ENCODE data around the gene SUN3. TPM values are rescaled to one million over a fixed set of nuclear protein-coding genes. Genes with fewer than 3 reads are reported as not detected.
"Not testable (repeated sequence)": the region's sequence is repeated elsewhere in the genome, so short reads cannot be mapped to it uniquely, and the experiment has no call there.

The SUN3 gene
- total RNA-seq, 4 donors from 2014 or later: not detected

DNA sequence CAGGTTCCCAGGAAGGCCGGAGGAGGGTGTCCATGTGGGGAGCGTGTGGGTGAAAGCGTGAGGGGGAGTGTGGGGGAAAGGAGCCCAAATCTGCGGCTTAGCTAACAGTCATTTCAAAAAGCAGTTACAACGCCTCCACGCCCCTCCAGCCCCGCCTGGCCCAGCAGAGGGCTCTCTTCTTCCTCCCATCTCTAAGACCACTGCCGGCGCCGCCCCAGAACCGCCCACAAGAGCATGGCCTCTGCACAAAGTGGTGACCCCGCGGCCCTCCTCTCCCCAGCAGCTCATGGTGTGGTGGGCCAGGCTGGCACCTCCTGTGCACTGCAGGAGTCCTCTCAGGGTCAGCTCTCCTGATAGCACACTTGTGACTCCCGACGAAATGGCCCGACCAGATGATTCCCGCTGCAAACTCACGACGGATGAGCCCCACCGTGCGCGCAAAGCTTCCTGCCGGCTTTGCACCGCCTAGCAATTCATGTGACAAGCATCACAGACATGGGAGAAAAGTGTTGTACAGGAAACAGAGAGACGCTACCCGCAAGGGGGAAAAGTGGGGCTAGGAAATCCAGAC is 37.1 kb downstream of the SUN3 start:
- no peak for TF ChIP-seq POLR2A (IDR thresholded peaks at IDR 0.05)
- TF ChIP-seq, protein P1, sequence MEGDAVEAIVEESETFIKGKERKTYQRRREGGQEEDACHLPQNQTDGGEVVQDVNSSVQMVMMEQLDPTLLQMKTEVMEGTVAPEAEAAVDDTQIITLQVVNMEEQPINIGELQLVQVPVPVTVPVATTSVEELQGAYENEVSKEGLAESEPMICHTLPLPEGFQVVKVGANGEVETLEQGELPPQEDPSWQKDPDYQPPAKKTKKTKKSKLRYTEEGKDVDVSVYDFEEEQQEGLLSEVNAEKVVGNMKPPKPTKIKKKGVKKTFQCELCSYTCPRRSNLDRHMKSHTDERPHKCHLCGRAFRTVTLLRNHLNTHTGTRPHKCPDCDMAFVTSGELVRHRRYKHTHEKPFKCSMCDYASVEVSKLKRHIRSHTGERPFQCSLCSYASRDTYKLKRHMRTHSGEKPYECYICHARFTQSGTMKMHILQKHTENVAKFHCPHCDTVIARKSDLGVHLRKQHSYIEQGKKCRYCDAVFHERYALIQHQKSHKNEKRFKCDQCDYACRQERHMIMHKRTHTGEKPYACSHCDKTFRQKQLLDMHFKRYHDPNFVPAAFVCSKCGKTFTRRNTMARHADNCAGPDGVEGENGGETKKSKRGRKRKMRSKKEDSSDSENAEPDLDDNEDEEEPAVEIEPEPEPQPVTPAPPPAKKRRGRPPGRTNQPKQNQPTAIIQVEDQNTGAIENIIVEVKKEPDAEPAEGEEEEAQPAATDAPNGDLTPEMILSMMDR (IDR thresholded peaks at IDR 0.05): no peak
- H3K4me3 ChIP-seq (ENCODE audit: low read depth, poor library complexity, severe bottlenecking): peak overlapping the region; percentile 34
- intact Hi-C loops (cut with DNase I; ENCODE audit: low total_unique reads): loop anchor here (10.0 kb wide), 1 partner anchor 113 kb away; no protein-coding TSS in a partner anchor
- peak; percentile 86 to 98 for DNase-seq (ENCODE audit: low spot score in 2 of 2)
- WGBS, 2 donors: 1 to 4% methylated on average over 26 of the region's 26 CpGs

DNA sequence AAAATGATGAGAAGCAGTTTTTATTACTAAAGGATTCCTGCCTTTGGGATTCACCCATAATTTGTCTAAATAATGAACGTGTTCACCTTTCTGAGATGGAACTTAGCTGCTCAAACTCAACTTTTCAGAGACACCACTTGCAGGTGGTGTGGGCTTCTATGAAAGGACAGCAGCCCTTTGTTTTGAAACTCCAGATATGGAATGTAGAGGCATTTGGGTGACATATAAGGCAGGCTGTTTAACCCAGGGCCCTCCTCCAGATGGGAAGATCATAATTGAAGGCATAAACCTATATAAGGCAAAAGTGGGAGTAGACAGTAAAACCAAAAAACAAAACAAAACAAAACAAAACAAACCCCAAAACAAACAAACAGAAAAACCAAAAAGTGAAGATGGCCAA is 37.6 kb downstream of the SUN3 start:
- WGBS, 2 donors: 82 to 88% methylated on average over 1 of the region's 1 CpG
- no peak for TF ChIP-seq POLR2A (IDR thresholded peaks at IDR 0.05)
- TF ChIP-seq, protein P1 (IDR thresholded peaks at IDR 0.05): no peak
- DNase-seq (ENCODE audit: low spot score in 2 of 2): no peak
- H3K4me3 ChIP-seq (ENCODE audit: low read depth, poor library complexity, severe bottlenecking): no peak overlapping the region
- intact Hi-C loops (cut with DNase I; ENCODE audit: low total_unique reads): loop anchor here (10.0 kb wide), 1 partner anchor 114 kb away; no protein-coding TSS in a partner anchor

DNA sequence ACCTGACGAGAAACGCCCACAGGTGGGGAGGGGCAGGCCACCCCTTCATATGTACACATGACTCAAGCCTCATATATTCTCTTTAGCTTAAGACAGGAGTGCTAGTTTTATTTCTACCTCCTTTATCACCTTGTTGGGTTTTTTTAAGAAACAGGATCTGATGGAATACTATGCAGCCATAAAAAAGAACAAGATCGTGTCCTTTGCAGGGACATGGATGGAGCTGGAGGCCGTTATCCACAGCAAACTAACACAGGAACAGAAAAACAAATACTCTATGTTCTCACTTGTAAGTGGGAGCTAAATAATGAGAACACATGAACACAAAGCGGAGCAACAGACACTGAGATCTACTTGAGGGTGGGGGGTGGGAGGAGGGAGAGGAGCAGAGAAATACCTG is 38.3 kb downstream of the SUN3 start:
- 96 to 98% methylated on average over 5 of the region's 5 CpGs for WGBS, 2 donors
- TF ChIP-seq POLR2A (IDR thresholded peaks at IDR 0.05): no peak
- TF ChIP-seq, protein P1 (IDR thresholded peaks at IDR 0.05): no peak
- no peak for DNase-seq (ENCODE audit: low spot score in 2 of 2)
- intact Hi-C loops (cut with DNase I; ENCODE audit: low total_unique reads): loop anchor here (10.0 kb wide), 1 partner anchor 114 kb away; no protein-coding TSS in a partner anchor
- H3K4me3 ChIP-seq (ENCODE audit: low read depth, poor library complexity, severe bottlenecking): no peak overlapping the region

DNA sequence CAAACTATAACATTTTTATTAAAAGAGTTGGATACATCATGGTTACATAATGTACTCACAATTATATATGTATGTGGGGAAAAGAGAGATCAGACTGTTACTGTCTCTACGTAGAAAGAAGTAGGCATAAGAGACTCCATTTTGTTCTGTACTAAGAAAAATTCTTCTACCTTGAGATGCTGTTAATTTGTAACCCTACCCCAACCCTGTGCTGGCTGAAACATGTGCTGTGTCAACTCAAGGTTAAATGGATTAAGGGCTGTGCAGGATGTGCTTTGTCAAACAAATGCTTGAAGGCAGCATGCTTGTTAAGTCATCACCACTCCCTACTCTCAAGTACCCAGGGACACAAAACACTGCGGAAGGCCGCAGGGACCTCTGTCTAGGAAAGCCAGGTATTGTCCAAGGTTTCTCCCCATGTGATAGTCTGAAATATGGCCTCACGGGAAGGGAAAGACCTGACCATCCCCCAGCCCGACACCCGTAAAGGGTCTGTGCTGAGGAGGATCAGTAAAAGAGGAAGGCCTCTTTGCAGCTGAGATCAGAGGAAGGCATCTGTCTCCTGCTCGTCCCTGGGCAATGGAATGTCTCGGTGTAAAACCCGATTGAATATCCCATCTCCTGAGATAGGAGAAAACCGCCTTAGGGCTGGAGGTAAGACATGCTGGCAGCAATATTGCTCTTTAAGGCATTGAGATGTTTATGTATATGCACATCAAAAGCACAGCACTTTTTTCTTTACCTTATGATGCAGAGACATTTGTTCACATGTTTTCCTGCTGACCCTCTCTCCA is 39.1 kb downstream of the SUN3 start:
- not testable (repeated sequence) for H3K4me3 ChIP-seq (ENCODE audit: low read depth, poor library complexity, severe bottlenecking); DNase-seq (ENCODE audit: low spot score in 2 of 2)
- intact Hi-C loops (cut with DNase I; ENCODE audit: low total_unique reads): loop anchor here (10.0 kb wide), 1 partner anchor 115 kb away; no protein-coding TSS in a partner anchor
- 77 to 79% methylated on average over 10 of the region's 10 CpGs for WGBS, 2 donors

DNA sequence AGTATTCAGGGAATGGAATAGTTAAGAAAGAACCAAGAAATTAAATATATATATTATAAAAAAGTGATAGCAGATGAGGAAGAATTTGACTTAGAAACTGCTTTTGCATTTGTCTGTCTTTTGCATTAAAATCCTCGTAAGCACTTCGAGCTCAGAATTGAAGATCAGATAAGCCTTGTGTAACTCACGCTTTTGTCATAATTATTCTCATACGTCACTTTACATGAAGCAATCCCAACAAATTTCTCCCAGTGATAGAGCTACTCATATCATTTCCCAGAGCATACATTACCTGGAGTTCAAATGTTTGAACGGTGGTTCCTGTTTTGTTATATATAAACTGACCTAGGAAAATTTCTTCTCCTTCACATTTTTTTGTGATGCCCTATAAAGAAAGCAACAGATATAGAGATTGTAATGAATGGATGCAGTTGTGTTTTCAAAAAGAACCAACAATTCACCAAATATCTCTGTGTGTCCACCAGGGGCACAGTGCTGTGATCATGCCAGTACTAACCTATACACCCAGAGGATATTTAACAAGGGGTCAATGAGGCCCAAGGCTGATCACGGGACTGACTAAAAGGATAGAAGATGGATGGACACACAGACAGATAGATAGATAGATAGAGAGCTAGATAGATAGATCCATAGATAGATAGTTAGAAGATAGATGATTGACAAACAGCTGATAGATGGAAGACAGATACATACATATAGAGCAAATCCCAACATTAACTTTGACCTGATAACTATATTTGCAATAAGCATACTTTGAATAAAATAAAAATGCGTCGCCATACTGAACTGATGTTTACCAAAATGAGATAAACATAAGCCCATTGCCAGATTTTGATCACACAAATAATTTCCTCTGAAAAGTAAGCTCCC is 40.2 kb downstream of the SUN3 start:
- intact Hi-C loops (cut with DNase I; ENCODE audit: low total_unique reads): no loop called here
- no peak for DNase-seq (ENCODE audit: low spot score in 2 of 2)
- no peak for TF ChIP-seq POLR2A (IDR thresholded peaks at IDR 0.05)
- TF ChIP-seq, protein P1 (IDR thresholded peaks at IDR 0.05): no peak
- WGBS, 2 donors: 81 to 82% methylated on average over 8 of the region's 8 CpGs
- no peak overlapping the region for H3K4me3 ChIP-seq (ENCODE audit: low read depth, poor library complexity, severe bottlenecking)

Measured in lower leg skin (tissue), 4 donors.